ENCODE data around the gene PRRG2.

Gene PRRG2

DNA sequence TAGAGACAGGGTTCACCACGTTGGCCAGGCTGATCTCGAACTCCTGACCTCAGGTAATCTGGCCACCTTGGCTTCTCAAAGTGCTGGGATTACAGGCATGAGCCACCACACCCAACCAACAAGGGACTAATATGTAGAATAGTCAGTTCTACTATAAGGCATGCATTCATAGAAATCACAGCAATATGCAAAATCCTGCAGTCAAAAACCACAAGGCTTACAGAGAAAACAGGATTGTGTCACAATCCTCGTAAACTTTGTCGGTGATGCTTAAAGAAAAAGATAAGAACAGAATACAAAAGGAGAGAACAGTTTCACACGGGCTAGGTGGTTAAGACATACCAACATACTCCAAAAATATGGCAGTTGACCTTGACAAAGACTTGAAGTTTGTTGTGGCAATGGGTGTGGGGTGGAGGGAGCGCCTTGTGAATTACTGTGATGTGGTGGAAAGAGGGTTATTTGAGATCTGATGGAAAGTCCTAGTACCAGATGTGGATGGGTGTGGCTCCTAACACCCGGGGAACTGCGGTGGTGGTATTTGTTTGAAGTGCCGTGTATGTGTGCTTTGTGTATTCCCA lies 13.2 kb upstream of the PRRG2 start:
- TF ChIP-seq, protein P1, sequence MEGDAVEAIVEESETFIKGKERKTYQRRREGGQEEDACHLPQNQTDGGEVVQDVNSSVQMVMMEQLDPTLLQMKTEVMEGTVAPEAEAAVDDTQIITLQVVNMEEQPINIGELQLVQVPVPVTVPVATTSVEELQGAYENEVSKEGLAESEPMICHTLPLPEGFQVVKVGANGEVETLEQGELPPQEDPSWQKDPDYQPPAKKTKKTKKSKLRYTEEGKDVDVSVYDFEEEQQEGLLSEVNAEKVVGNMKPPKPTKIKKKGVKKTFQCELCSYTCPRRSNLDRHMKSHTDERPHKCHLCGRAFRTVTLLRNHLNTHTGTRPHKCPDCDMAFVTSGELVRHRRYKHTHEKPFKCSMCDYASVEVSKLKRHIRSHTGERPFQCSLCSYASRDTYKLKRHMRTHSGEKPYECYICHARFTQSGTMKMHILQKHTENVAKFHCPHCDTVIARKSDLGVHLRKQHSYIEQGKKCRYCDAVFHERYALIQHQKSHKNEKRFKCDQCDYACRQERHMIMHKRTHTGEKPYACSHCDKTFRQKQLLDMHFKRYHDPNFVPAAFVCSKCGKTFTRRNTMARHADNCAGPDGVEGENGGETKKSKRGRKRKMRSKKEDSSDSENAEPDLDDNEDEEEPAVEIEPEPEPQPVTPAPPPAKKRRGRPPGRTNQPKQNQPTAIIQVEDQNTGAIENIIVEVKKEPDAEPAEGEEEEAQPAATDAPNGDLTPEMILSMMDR (IDR thresholded peaks at IDR 0.05; ENCODE audit: insufficient read depth, low read depth, low read length, missing control alignments) = no peak
- no peak overlapping the region for H3K4me3 ChIP-seq (ENCODE audit: low read length)
- no peak for DNase-seq (ENCODE audit: low read depth)

GRCh38 chr19:49570138-49570856 lies 10.8 kb upstream of the PRRG2 start:
- no peak overlapping the region for H3K4me3 ChIP-seq (ENCODE audit: low read length)
- TF ChIP-seq, protein P1 (IDR thresholded peaks at IDR 0.05; ENCODE audit: insufficient read depth, low read depth, low read length, missing control alignments) = peak; percentile 100
- DNase-seq (ENCODE audit: low read depth) = peak; percentile 86

DNA sequence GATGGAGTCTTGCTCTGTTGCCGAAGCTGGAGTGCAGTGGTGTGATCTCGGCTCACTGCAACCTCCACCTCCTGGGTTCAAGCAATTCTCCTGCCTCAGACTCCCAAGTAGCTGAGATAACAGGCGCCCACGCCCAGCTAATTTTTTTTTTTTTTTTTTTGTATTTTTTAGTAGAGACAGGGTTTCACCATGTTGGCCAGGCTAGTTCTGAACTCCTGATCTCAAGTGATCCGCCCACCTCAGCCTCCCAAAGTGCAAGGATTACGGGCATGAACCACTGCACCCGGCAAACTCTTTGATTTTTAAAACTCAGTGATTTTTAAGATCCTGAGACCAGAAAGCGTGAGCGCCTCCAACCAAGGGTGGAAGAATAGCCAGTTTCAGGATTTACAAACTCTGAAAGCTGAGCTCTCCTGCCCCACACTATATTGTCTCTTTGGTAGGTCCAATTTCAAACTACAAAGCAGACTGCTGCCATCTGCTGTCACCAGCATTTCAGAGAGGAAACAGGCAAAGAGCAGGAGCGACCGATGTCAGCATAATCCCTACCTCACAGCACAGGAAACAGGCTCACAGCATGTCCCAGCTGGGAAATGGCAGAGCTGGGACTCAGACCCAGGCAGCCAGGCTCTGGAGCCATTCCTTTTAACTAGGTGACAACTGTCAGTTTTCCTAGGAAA lies 10.0 kb upstream of the PRRG2 start:
- H3K4me3 ChIP-seq (ENCODE audit: low read length) = no peak overlapping the region
- TF ChIP-seq, protein P1 (IDR thresholded peaks at IDR 0.05; ENCODE audit: insufficient read depth, low read depth, low read length, missing control alignments) = peak; percentile 27
- peak; percentile 23 for DNase-seq (ENCODE audit: low read depth)

- no peak overlapping the region for H3K4me3 ChIP-seq (ENCODE audit: low read length)
- TF ChIP-seq, protein P1 (IDR thresholded peaks at IDR 0.05; ENCODE audit: insufficient read depth, low read depth, low read length, missing control alignments) = no peak
- no peak for DNase-seq (ENCODE audit: low read depth)
Observed at GRCh38 chr19:49573009-49573408, 8.1 kb upstream of the PRRG2 start.

- no peak overlapping the region for H3K4me3 ChIP-seq (ENCODE audit: low read length)
- peak; percentile 53 for DNase-seq (ENCODE audit: low read depth)
- TF ChIP-seq, protein P1 (IDR thresholded peaks at IDR 0.05; ENCODE audit: insufficient read depth, low read depth, low read length, missing control alignments) = no peak
Observed at GRCh38 chr19:49573425-49573824, 7.7 kb upstream of the PRRG2 start.

GRCh38 chr19:49574206-49574755 lies 6.8 kb upstream of the PRRG2 start:
- no peak overlapping the region for H3K4me3 ChIP-seq (ENCODE audit: low read length)
- TF ChIP-seq, protein P1 (IDR thresholded peaks at IDR 0.05; ENCODE audit: insufficient read depth, low read depth, low read length, missing control alignments) = no peak
- DNase-seq (ENCODE audit: low read depth) = peak; percentile 65
